ENCODE data around the gene IL1R2. TPM values are rescaled to one million over a fixed set of nuclear protein-coding genes. Genes with fewer than 3 reads are reported as not detected.

The IL1R2 gene
- total and polyA plus RNA-seq, 9 of the 15 experiments (the other 6 are each of a cell fraction or from before 2014, with no cell fraction given): 0.13 TPM; not detected in 8

- FAIRE-seq (no peak), DNase-seq (ENCODE audit: extremely low read depth in 1 of 4, low spot score in 3 of 4) (no peak), ATAC-seq (no peak)
- POLR2A ChIA-PET: no interaction called here
- no TSS peak for BruUV-seq (replicated peaks)
- Histone ChIP-seq H3K9ac (ENCODE audit: insufficient read depth in 1 of 2, low read depth in 2 of 2, low read length in 2 of 2) (no peak overlapping the region), H3K4me2 (ENCODE audit: insufficient read depth, low read length) (no peak overlapping the region), H3K9me1 (ENCODE audit: control insufficient read depth, insufficient read depth, low read length) (no peaks in the 10 kb centered on the region), H3K27me3 (ENCODE audit: control insufficient read depth in 2 of 2, insufficient read depth in 2 of 2, low read length in 2 of 2) (peaks cover 17 to 47% of the 10 kb centered on the region in 2 experiments; a peak in 4 of 5 replicates), H3K9me3 (replicated peaks; ENCODE audit: control insufficient read depth, insufficient read depth, low read depth, low read length) (no peaks in the 10 kb centered on the region), H3K36me3 (ENCODE audit: control insufficient read depth, insufficient read depth, low read length) (no peaks in the 10 kb centered on the region), H2AFZ (ENCODE audit: low read depth, low read length) (no peak overlapping the region), H3K4me1 (replicated peaks in 1 of 2; ENCODE audit: control insufficient read depth in 2 of 2, insufficient read depth in 2 of 2, low read length in 2 of 2) (no peaks in the 10 kb centered on the region), H3K79me2 (ENCODE audit: control insufficient read depth, insufficient read depth, low read length) (no peaks in the 10 kb centered on the region), H4K20me1 (replicated peaks; ENCODE audit: control insufficient read depth, insufficient read depth, low read length) (no peaks in the 10 kb centered on the region), H3K4me3 (no peak overlapping the region), H3K27ac (ENCODE audit: extremely low read depth, low read depth, low read length) (no peak overlapping the region)
- CTCF ChIA-PET (ENCODE audit: low intra/inter-chr PET ratio): no interaction called here
- WGBS (ENCODE audit: insufficient coverage, low coverage, missing lambda C conversion rate): 0% methylated on average over 6 of the region's 8 CpGs
- in situ Hi-C loops (cut with MboI): no loop called here
- intact Hi-C loops (cut with micrococcal nuclease): no loop called here
- TF ChIP-seq JUND (IDR thresholded peaks at IDR 0.05; ENCODE audit: borderline replicate concordance, low read depth, low read length): no peak
- TF ChIP-seq JUND (tag; IDR thresholded peaks at IDR 0.05; ENCODE audit: borderline replicate concordance, low read depth, low read length): no peak
- no peak for TF ChIP-seq ZNF12 (CRISPR knock-in tag; IDR thresholded peaks at IDR 0.05)
- TF ChIP-seq NR3C1 (CRISPR knock-in tag; IDR thresholded peaks at IDR 0.05): no peak
- no peak for TF ChIP-seq NKRF (IDR thresholded peaks at IDR 0.05; ENCODE audit: borderline replicate concordance)
- TF ChIP-seq HDAC2 (IDR thresholded peaks at IDR 0.05): no peak
- no peak for TF ChIP-seq ELF4 (CRISPR knock-in tag; IDR thresholded peaks at IDR 0.05)
- TF ChIP-seq EGR1 (conservative IDR thresholded peaks at IDR 0.05): no peak
- TF ChIP-seq SP1 (CRISPR knock-in tag; IDR thresholded peaks at IDR 0.05): no peak
- no peak for TF ChIP-seq SNIP1 (IDR thresholded peaks at IDR 0.05; ENCODE audit: low read depth)
- no peak for TF ChIP-seq ZNF146 (CRISPR knock-in tag; IDR thresholded peaks at IDR 0.05; ENCODE audit: unreplicated experiment)
- no peak for TF ChIP-seq THRB (CRISPR knock-in tag; conservative IDR thresholded peaks at IDR 0.05)
- no peak for TF ChIP-seq ZNF253 (CRISPR knock-in tag; conservative IDR thresholded peaks at IDR 0.05)
- TF ChIP-seq ZFP1 (CRISPR knock-in tag; IDR thresholded peaks at IDR 0.05): no peak
- TF ChIP-seq CSDE1 (IDR thresholded peaks at IDR 0.05): no peak
- no peak for TF ChIP-seq RBM39 (optimal IDR thresholded peaks at IDR 0.05; ENCODE audit: low read depth, low read length)
- no peak for TF ChIP-seq NR2F6 (CRISPR knock-in tag; IDR thresholded peaks at IDR 0.05)
- TF ChIP-seq ZNF551 (CRISPR knock-in tag; IDR thresholded peaks at IDR 0.05): no peak
- TF ChIP-seq ZC3H4 (CRISPR knock-in tag; IDR thresholded peaks at IDR 0.05; ENCODE audit: borderline replicate concordance): no peak
Observed at GRCh38 chr2:101974663-101975062, 17.1 kb upstream of the IL1R2 start.

All from K562 (cell line).